ENCODE results near the gene TMEM229B.

The TMEM229B gene

GRCh38 chr14:67491285-67491684 is 2.8 kb upstream of the TMEM229B start:
- no peak for TF ChIP-seq CTCF (IDR thresholded peaks at IDR 0.05; ENCODE audit: insufficient read depth, low read depth, low read length, missing control alignments)
- no peak for DNase-seq (ENCODE audit: low read depth)
- no peak overlapping the region for H3K4me3 ChIP-seq (ENCODE audit: low read depth, low read length)

- H3K4me3 ChIP-seq (ENCODE audit: low read depth, low read length), result no peak overlapping the region
- TF ChIP-seq CTCF (IDR thresholded peaks at IDR 0.05; ENCODE audit: insufficient read depth, low read depth, low read length, missing control alignments), result no peak
Observed at GRCh38 chr14:67490196-67490595, 1.7 kb upstream of the TMEM229B start.

GRCh38 chr14:67487332-67487731 is 1.2 kb downstream of the TMEM229B start:
- no peak for DNase-seq (ENCODE audit: low read depth)
- no peak overlapping the region for H3K4me3 ChIP-seq (ENCODE audit: low read depth, low read length)
- TF ChIP-seq CTCF (IDR thresholded peaks at IDR 0.05; ENCODE audit: insufficient read depth, low read depth, low read length, missing control alignments), result no peak

More at GRCh38 chr14:67490196-67490595, 1.7 kb upstream of the TMEM229B start:
- DNase-seq (ENCODE audit: low read depth), result no peak

- no peak overlapping the region for H3K4me3 ChIP-seq (ENCODE audit: low read depth, low read length)
- TF ChIP-seq CTCF (IDR thresholded peaks at IDR 0.05; ENCODE audit: insufficient read depth, low read depth, low read length, missing control alignments), result no peak
- DNase-seq (ENCODE audit: low read depth), result no peak
Observed at GRCh38 chr14:67486890-67487289, 1.6 kb downstream of the TMEM229B start.

GRCh38 chr14:67485501-67486095 is 2.9 kb downstream of the TMEM229B start:
- TF ChIP-seq CTCF (IDR thresholded peaks at IDR 0.05; ENCODE audit: insufficient read depth, low read depth, low read length, missing control alignments), result no peak
- no peak overlapping the region for H3K4me3 ChIP-seq (ENCODE audit: low read depth, low read length)
- no peak for DNase-seq (ENCODE audit: low read depth)

GRCh38 chr14:67483579-67484285 is 4.8 kb downstream of the TMEM229B start:
- H3K4me3 ChIP-seq (ENCODE audit: low read depth, low read length), result no peak overlapping the region
- DNase-seq (ENCODE audit: low read depth), result peak; percentile 38
- no peak for TF ChIP-seq CTCF (IDR thresholded peaks at IDR 0.05; ENCODE audit: insufficient read depth, low read depth, low read length, missing control alignments)
